Measurements from ENCODE around the gene DAB1. TPM values are rescaled to one million over a fixed set of nuclear protein-coding genes. Genes with fewer than 3 reads are reported as not detected.
"Not testable (repeated sequence)": the region's sequence is repeated elsewhere in the genome, so short reads cannot be mapped to it uniquely, and the experiment has no call there.

Gene DAB1
- total RNA-seq, 1 donor from 2014 or later = 1.6 TPM

- no peak overlapping the region for H3K4me3 Mint-ChIP-seq (ENCODE audit: unreplicated experiment)
- FAIRE-seq (no peak), DNase-seq (ENCODE audit: low read depth) (no peak)
- no peak overlapping the region for H2AFZ ChIP-seq (ENCODE audit: low read depth, low read length)
- H3K27me3 Mint-ChIP-seq (ENCODE audit: low read depth, unreplicated experiment) = peaks cover 6% of the 10 kb centered on the region
- H3K4me2 ChIP-seq (ENCODE audit: low read length) = no peak overlapping the region
- H3K9ac ChIP-seq (ENCODE audit: low read length) = no peak overlapping the region
- no peaks in the 10 kb centered on the region for H3K27me3 ChIP-seq (ENCODE audit: insufficient read depth, low read length)
- no peaks in the 10 kb centered on the region for H3K79me2 ChIP-seq (ENCODE audit: insufficient read depth, low read length)
- no peak overlapping the region for H3K4me3 ChIP-seq (ENCODE audit: insufficient read depth, low read depth, low read length)
- no peaks in the 10 kb centered on the region for H3K4me1 Mint-ChIP-seq (ENCODE audit: low read depth, unreplicated experiment)
- no peak overlapping the region for H3K27ac Mint-ChIP-seq (ENCODE audit: unreplicated experiment)
- H3K4me1 ChIP-seq (ENCODE audit: insufficient read depth, low read length) = no peaks in the 10 kb centered on the region
- no peak for TF ChIP-seq EZH2 (IDR thresholded peaks at IDR 0.05; ENCODE audit: insufficient read depth, low read length)
- TF ChIP-seq, protein P1, sequence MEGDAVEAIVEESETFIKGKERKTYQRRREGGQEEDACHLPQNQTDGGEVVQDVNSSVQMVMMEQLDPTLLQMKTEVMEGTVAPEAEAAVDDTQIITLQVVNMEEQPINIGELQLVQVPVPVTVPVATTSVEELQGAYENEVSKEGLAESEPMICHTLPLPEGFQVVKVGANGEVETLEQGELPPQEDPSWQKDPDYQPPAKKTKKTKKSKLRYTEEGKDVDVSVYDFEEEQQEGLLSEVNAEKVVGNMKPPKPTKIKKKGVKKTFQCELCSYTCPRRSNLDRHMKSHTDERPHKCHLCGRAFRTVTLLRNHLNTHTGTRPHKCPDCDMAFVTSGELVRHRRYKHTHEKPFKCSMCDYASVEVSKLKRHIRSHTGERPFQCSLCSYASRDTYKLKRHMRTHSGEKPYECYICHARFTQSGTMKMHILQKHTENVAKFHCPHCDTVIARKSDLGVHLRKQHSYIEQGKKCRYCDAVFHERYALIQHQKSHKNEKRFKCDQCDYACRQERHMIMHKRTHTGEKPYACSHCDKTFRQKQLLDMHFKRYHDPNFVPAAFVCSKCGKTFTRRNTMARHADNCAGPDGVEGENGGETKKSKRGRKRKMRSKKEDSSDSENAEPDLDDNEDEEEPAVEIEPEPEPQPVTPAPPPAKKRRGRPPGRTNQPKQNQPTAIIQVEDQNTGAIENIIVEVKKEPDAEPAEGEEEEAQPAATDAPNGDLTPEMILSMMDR (IDR thresholded peaks at IDR 0.05; ENCODE audit: insufficient read depth, low read depth, low read length) = no peak
- H3K36me3 ChIP-seq (ENCODE audit: insufficient read depth, low read length) = no peaks in the 10 kb centered on the region
- no peak overlapping the region for H3K27ac ChIP-seq (ENCODE audit: low read depth, low read length)
- peaks cover 2% of the 10 kb centered on the region for H3K9me3 Mint-ChIP-seq (ENCODE audit: unreplicated experiment)
- no peaks in the 10 kb centered on the region for H4K20me1 ChIP-seq (ENCODE audit: insufficient read depth, low read length)
- no peaks in the 10 kb centered on the region for H3K9me3 ChIP-seq (ENCODE audit: insufficient read depth, low read depth, low read length)
- no peaks in the 10 kb centered on the region for H3K36me3 Mint-ChIP-seq (ENCODE audit: low read depth, unreplicated experiment)
These were observed 77.9 kb downstream of the DAB1 start for GRCh38 chr1:57345916-57346315.

GRCh38 chr1:57344265-57344664, 79.6 kb downstream of the DAB1 start:
- H3K36me3 ChIP-seq (ENCODE audit: insufficient read depth, low read length) = no peaks in the 10 kb centered on the region
- FAIRE-seq (no peak), DNase-seq (ENCODE audit: low read depth) (no peak)
- Mint-ChIP-seq H3K36me3 (ENCODE audit: low read depth, unreplicated experiment) (no peaks in the 10 kb centered on the region), H3K27me3 (ENCODE audit: low read depth, unreplicated experiment) (peaks cover 6% of the 10 kb centered on the region), H3K4me1 (ENCODE audit: low read depth, unreplicated experiment) (no peaks in the 10 kb centered on the region), H3K4me3 (ENCODE audit: unreplicated experiment) (no peak overlapping the region), H3K27ac (ENCODE audit: unreplicated experiment) (no peak overlapping the region), H3K9me3 (ENCODE audit: unreplicated experiment) (peaks cover 2% of the 10 kb centered on the region)
- H4K20me1 ChIP-seq (ENCODE audit: insufficient read depth, low read length) = no peaks in the 10 kb centered on the region
- no peak for TF ChIP-seq EZH2 (IDR thresholded peaks at IDR 0.05; ENCODE audit: insufficient read depth, low read length)
- TF ChIP-seq, protein P1 (IDR thresholded peaks at IDR 0.05; ENCODE audit: insufficient read depth, low read depth, low read length) = no peak
- H3K4me2 ChIP-seq (ENCODE audit: low read length) = no peak overlapping the region
- H3K27ac ChIP-seq (ENCODE audit: low read depth, low read length) = no peak overlapping the region
- no peak overlapping the region for H2AFZ ChIP-seq (ENCODE audit: low read depth, low read length)
- no peaks in the 10 kb centered on the region for H3K27me3 ChIP-seq (ENCODE audit: insufficient read depth, low read length)
- H3K9ac ChIP-seq (ENCODE audit: low read length) = no peak overlapping the region
- no peaks in the 10 kb centered on the region for H3K9me3 ChIP-seq (ENCODE audit: insufficient read depth, low read depth, low read length)
- H3K4me1 ChIP-seq (ENCODE audit: insufficient read depth, low read length) = no peaks in the 10 kb centered on the region
- H3K79me2 ChIP-seq (ENCODE audit: insufficient read depth, low read length) = no peaks in the 10 kb centered on the region
- H3K4me3 ChIP-seq (ENCODE audit: insufficient read depth, low read depth, low read length) = no peak overlapping the region

GRCh38 chr1:57343298-57343915, 80.5 kb downstream of the DAB1 start:
- not testable (repeated sequence) for H3K27ac Mint-ChIP-seq (ENCODE audit: unreplicated experiment); FAIRE-seq; H3K36me3 ChIP-seq (ENCODE audit: insufficient read depth, low read length); H3K27ac ChIP-seq (ENCODE audit: low read depth, low read length); H3K9ac ChIP-seq (ENCODE audit: low read length); H4K20me1 ChIP-seq (ENCODE audit: insufficient read depth, low read length); H3K4me1 Mint-ChIP-seq (ENCODE audit: low read depth, unreplicated experiment); H3K4me3 ChIP-seq (ENCODE audit: insufficient read depth, low read depth, low read length); DNase-seq (ENCODE audit: low read depth); H3K79me2 ChIP-seq (ENCODE audit: insufficient read depth, low read length); H2AFZ ChIP-seq (ENCODE audit: low read depth, low read length); H3K4me3 Mint-ChIP-seq (ENCODE audit: unreplicated experiment); H3K27me3 Mint-ChIP-seq (ENCODE audit: low read depth, unreplicated experiment); H3K4me2 ChIP-seq (ENCODE audit: low read length); H3K36me3 Mint-ChIP-seq (ENCODE audit: low read depth, unreplicated experiment); H3K9me3 Mint-ChIP-seq (ENCODE audit: unreplicated experiment); H3K27me3 ChIP-seq (ENCODE audit: insufficient read depth, low read length); H3K4me1 ChIP-seq (ENCODE audit: insufficient read depth, low read length); H3K9me3 ChIP-seq (ENCODE audit: insufficient read depth, low read depth, low read length)

All from astrocyte (in vitro differentiated cells and primary cell).